ENCODE results near the gene TYW1B. TPM values are rescaled to one million over a fixed set of nuclear protein-coding genes. Genes with fewer than 3 reads are reported as not detected.
"Not testable (repeated sequence)": the region's sequence is repeated elsewhere in the genome, so short reads cannot be mapped to it uniquely, and the experiment has no call there.

The TYW1B gene
- total RNA-seq, 1 experiment from 2014 or later, result 0.78 TPM

DNA sequence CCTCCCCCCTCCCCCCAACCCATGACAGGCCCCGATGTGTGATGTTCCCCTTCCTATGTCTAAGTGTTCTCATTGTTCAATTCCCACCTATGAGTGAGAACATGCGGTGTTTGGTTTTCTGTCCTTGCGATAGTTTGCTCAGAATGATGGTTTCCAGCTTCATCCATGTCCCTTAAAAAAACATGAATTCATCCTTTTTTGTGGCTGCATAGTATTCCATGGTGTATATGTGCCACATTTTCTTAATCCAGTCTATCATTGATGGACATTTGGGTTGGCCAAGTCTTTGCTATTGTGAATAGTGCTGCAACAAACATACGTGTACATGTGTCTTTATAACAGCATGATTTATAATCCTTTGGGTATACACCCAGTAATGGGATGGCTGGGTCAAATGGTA, 107.1 kb downstream of the TYW1B start:
- in situ Hi-C loops (cut with HindIII; ENCODE audit: low pct_unique_long_range_greater_than_20kb, low sequenced_read_pairs); DNase-seq (ENCODE audit: low read depth): not testable (repeated sequence)

DNA sequence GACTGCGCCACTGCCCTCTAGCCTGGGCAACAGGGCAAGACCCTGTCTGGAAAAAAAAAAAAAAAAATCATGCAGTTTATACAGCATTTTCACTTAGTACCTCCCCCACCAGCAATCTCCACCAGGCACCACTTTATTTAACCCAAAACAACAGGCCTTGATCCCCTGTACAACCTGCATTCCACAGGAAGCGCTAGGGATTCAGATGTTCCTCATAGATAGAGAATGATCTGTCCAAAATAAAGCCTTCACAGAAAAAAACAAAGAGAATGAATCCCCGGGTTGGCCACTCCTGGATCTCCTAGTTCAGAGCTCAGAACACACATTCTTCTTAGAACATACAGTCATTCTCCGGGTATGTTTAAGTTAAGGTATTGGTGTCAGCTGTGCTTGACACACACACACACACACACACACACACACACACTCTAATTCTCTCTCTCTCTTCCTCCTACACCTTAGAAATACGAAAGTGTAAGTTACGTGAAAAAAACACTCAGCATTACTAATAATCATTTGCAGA, 110.7 kb downstream of the TYW1B start:
- DNase-seq (ENCODE audit: low read depth); in situ Hi-C loops (cut with HindIII; ENCODE audit: low pct_unique_long_range_greater_than_20kb, low sequenced_read_pairs): not testable (repeated sequence)

DNA sequence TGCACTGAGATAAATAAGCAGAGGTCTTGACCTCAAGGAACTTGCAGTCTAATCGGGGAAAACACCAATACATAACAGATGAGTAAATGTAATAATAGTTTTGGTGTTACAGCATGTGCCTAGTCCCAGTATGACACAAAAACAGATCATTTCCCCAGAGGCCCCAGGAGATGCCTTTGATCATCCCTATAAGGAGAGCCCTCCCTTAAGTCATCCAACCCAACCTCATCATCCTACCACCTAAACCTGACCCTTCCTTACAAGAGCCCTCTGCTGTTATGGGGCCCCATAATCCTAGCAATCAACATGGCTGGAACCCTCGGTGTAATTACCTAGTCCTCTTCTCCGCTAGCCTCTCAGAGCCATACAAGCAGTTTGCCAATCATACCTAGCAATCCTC, 116.1 kb downstream of the TYW1B start:
- DNase-seq (ENCODE audit: low read depth); in situ Hi-C loops (cut with HindIII; ENCODE audit: low pct_unique_long_range_greater_than_20kb, low sequenced_read_pairs): not testable (repeated sequence)

DNA sequence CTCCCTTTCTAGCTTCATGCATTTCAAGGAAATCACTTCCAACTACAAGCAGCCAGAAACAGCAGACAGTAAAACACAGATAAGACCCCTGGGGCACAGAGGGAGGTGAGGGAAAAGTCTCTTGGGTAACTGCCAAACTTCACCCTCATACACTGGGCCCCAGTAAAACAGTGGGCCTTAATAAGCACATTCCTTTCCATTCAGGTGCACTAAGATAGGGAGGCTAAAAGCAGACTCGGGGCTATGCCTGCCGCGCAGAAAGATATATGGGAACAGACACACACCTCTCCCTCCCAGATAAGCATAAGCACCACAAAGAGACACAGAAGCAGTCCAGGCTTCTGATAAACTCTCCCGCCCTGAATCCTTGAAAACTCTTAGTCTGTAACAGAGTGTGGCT, 117.0 kb downstream of the TYW1B start:
- in situ Hi-C loops (cut with HindIII; ENCODE audit: low pct_unique_long_range_greater_than_20kb, low sequenced_read_pairs), result no loop called here
- no peak for DNase-seq (ENCODE audit: low read depth)

DNA sequence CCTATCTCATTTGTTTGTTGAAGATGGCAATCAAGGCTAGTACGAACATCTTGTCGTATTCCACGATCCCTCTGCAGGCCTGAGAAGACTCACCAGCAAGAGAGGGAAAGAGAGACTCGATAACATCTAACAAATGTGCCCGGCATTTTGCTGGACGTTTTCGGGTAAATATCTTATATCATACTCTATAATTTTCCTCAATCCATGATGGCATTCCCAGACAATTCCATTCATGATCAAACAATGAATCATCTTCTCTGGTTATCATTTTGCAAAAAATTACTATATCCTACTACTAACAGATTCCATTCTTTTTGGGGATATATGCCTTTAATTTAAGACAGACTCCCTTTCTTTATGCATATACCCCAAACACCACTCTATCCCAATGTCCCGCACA, 118.1 kb downstream of the TYW1B start:
- no peak for DNase-seq (ENCODE audit: low read depth)
- in situ Hi-C loops (cut with HindIII; ENCODE audit: low pct_unique_long_range_greater_than_20kb, low sequenced_read_pairs), result no loop called here

DNA sequence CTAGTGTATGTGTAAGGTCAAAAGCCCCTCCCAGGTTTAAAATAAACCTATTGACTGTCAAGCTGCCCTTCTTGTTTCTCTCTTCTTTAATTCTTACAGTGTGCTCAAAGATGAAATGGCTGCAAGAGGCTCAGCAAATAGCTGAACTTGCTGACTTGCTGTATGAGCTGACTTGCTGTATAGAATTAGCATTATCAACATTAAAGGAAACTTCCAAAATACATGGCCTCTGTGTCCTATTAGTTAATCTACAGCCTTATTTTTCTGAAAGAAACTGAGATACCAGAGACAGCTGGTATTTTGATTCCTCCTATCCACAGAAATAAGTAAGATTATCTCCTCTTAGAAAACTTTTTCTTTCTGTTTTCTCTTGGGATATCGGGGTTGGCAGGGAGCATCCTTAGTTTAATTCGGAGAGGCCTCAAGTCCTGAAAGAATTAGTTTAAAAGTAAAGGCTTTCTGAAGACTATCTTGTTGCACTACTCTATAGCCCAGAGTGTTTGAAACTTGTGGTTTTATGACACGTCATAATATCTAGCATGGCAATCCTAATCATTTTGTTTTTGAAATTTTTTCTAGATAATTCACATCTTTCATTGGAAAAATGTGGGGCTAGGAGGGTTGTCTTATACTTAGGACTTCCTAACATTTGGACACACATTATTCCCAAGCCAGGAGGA, 119.5 kb downstream of the TYW1B start:
- DNase-seq (ENCODE audit: low read depth); in situ Hi-C loops (cut with HindIII; ENCODE audit: low pct_unique_long_range_greater_than_20kb, low sequenced_read_pairs): not testable (repeated sequence)

DNA sequence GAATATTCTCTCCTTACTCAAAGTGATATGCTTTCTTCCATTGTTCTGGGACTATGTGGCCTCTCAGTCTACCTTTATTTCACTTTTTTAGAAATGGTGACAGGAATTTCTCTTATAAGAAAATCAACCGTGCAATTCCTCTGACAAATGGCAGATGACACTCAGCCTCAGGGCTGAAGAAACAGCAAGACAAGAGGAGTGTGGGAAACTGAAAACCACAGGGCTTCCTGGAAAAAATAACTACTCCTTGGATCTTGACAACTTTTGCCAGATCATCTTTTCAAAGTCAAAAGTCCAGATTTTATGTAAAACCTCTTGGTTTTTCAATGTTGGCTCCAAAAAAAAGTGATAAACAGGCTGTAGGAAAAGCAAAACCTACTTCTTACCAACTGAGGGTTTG, 121.5 kb downstream of the TYW1B start:
- in situ Hi-C loops (cut with HindIII; ENCODE audit: low pct_unique_long_range_greater_than_20kb, low sequenced_read_pairs), result no loop called here
- DNase-seq (ENCODE audit: low read depth), result no peak

DNA sequence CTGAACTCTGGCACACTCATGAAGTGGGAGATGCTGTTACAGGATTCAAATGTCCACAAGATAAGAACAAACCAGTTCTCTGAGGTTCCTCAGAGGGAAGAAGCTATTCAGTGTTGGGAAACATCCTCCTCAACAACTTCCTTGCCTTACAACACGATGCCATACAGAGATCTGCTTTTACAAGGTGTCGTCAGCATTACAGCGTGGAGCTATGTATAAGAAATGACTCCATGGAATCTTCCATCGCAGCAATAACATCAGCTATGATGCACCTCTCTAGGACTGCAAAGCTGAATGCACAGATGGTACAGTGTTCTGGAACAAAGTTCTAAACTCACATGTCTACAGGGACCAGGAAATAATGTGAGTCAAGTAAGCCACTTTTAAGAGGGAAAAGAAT, 122.3 kb downstream of the TYW1B start:
- DNase-seq (ENCODE audit: low read depth); in situ Hi-C loops (cut with HindIII; ENCODE audit: low pct_unique_long_range_greater_than_20kb, low sequenced_read_pairs): not testable (repeated sequence)

DNA sequence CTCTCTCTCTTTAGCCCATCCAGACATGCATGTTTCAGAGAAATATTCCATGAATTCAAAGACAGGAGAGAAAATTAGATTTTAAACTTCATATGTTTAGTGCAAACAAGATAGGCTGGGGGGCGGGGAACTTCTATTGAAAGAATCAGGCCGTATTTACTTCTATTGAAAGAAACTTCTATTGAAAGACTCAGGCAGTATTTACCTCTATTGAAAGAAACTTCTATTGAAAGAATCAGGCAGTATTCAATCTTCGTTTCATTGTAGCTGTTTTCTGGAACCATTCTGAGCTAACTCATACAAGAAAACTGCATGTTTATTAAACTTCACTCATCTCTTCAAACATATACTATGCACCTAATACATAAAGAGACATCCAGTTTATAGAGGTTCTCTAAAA, 123.1 kb downstream of the TYW1B start:
- in situ Hi-C loops (cut with HindIII; ENCODE audit: low pct_unique_long_range_greater_than_20kb, low sequenced_read_pairs), result no loop called here
- no peak for DNase-seq (ENCODE audit: low read depth)

DNA sequence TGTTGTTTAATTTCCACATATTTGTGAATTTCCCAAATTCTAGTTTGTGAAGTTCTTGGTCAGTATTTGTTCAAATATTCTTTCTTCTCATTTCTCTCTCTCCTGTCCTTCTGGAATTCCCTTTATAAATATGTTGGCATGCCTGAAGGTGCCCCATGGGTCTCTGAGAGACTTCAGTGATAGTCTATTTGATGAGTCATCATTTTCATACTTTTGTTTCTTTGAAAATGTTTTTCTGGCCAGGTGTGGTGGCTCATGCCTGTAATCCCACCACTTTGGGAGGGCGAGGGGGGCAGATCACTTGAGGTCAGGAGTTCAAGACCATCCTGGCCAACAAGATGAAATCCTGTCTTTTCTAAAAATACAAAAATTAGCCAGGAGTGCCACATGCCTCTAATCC, 127.5 kb downstream of the TYW1B start:
- in situ Hi-C loops (cut with HindIII; ENCODE audit: low pct_unique_long_range_greater_than_20kb, low sequenced_read_pairs); DNase-seq (ENCODE audit: low read depth): not testable (repeated sequence)

DNA sequence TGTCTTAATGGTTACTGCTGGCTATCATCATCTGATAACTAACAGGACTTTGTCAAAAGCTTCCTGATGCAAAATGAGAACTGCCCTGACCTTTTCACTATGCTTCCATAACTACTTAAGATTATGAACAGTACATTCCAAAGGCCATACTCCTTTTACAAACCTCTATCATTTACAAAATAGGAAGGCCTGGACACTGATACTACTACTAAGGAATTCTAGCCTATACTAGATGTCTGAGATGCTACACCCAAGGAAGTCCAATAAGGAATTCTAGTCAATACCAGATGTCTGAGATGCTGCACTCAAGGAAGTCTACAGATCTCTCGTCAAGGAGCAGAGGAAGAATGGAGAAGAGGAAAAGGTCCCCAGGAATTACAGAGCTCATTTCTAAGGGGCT, 130.9 kb downstream of the TYW1B start:
- DNase-seq (ENCODE audit: low read depth); in situ Hi-C loops (cut with HindIII; ENCODE audit: low pct_unique_long_range_greater_than_20kb, low sequenced_read_pairs): not testable (repeated sequence)

DNA sequence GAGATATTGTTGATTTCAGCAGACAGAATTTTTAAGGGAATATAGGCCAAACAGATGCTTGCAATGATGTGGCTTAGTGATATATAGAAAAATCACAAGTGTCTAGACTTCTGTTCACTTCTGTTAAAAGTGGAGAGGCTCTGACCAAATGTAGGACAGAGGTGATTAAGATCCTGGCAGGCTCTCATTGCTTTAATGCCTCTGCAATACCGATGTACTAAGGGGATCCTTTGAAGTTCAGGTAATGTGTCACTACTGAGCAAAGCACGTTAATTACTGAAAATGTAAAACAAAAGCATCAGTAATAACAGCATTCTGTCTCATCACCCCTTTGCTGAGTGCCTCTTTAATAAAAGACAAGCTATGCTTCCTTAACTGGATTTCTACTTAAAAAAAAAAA, 131.4 kb downstream of the TYW1B start:
- DNase-seq (ENCODE audit: low read depth); in situ Hi-C loops (cut with HindIII; ENCODE audit: low pct_unique_long_range_greater_than_20kb, low sequenced_read_pairs): not testable (repeated sequence)

DNA sequence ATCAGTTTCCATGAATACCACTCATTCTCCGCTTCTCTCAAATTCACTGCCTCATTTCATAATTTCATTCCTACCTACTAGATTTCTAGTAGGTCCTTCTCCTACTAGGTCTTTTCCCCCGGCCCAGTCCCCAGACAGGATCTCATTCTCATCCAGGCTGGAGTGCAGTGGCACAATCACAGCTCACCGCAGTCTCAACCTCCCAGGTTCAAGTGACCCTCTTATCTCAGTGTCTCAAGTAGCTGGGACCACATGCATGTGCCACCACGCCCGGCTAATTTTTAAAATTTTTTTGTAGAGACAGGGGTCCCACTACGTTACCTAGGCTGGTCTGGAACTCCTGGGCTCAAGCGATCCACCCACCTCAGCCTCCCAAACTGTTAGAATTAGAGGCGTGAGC, 132.5 kb downstream of the TYW1B start:
- DNase-seq (ENCODE audit: low read depth); in situ Hi-C loops (cut with HindIII; ENCODE audit: low pct_unique_long_range_greater_than_20kb, low sequenced_read_pairs): not testable (repeated sequence)

DNA sequence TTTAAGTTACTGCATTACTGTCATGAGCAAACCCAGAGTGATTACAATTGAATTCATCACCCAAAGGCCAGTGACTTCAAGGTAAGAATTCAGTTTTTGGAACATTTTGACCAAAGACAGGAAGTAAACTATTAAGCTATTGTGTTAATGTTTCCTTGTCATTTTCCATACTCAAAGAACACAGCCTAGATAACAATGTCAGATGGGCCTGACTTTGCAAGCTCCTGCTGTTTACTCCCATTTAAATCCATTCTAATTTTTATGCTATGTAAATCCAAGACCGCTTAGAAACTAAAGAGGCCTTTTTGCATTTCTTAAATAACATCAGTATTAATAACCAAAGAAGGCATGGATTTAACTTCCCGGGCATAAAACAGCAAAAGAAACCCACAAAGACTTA, 136.6 kb downstream of the TYW1B start:
- DNase-seq (ENCODE audit: low read depth); in situ Hi-C loops (cut with HindIII; ENCODE audit: low pct_unique_long_range_greater_than_20kb, low sequenced_read_pairs): not testable (repeated sequence)

DNA sequence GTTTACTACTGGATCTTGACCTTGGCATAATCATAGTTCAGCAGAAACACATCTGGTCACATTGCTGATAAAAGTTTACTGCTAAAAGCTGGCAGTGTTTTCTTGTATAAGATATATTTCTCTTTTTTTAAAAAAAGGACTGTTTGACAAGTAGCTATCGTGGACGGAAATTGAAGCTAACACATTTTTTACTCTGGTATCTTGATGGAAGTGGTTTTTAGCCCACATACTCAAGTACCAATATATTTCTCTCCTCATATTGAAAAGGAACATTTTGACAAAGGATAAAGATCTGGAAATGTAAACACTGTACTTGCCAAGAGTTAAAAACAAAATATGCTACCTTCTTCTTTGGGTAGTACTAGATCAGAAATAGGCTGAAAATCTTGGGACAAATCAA, 137.8 kb downstream of the TYW1B start:
- DNase-seq (ENCODE audit: low read depth); in situ Hi-C loops (cut with HindIII; ENCODE audit: low pct_unique_long_range_greater_than_20kb, low sequenced_read_pairs): not testable (repeated sequence)

DNA sequence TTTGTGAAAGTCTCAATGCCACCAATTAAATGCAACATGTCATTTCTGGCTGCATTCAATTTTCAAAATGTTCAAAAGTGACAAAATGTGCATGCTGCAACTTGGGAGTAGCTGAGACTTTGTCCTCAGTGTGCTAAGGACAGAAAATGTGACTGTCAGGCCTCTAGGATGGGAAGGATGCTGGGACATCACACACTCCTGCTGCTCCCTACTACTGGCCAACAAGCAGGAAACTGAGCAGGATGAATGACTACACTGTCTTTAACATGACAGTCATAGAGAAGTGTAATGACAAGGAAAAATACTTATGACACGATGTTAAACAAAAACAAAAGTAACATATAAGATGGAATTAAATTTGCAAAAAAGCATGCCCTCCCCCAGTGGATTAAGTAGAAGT, 138.7 kb downstream of the TYW1B start:
- in situ Hi-C loops (cut with HindIII; ENCODE audit: low pct_unique_long_range_greater_than_20kb, low sequenced_read_pairs); DNase-seq (ENCODE audit: low read depth): not testable (repeated sequence)

DNA sequence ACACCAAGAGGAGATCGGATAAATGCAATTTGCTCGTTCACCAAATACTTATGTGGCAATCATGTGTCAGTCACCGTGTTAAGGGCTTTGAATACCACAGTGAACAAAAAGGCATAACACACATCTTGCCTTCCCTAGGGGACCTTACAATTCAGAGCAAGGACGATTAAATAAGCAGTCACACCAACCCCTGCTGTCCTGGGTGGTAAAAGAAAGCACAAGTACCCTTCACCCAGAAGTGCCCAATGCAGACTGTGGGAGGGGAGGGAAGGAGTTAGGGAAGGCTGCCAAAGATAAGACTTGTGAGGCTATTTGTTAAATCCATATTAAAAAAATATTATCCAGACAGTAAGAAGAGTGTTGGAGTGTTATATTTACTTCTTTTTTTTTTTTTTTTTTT, 146.8 kb downstream of the TYW1B start:
- DNase-seq (ENCODE audit: low read depth); in situ Hi-C loops (cut with HindIII; ENCODE audit: low pct_unique_long_range_greater_than_20kb, low sequenced_read_pairs): not testable (repeated sequence)

DNA sequence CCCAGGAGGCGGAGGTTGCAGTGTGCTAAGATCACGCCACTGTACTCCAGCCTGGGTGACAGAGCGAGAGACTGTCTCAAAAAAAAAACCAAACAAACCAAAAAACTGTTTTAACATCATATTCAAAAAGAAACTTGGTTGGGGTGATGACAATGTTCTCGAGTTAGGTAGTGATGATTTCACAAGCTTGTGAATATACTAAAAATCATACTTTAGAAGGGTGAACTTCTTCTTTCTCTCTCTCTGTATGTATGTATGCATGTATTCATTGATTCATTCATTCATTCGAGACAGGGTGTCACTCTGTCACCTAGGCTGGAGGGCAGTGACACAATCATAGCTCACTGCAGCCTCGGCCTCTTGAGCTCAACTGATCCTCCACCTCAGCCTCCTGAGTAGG, 151.1 kb downstream of the TYW1B start:
- in situ Hi-C loops (cut with HindIII; ENCODE audit: low pct_unique_long_range_greater_than_20kb, low sequenced_read_pairs); DNase-seq (ENCODE audit: low read depth): not testable (repeated sequence)

DNA sequence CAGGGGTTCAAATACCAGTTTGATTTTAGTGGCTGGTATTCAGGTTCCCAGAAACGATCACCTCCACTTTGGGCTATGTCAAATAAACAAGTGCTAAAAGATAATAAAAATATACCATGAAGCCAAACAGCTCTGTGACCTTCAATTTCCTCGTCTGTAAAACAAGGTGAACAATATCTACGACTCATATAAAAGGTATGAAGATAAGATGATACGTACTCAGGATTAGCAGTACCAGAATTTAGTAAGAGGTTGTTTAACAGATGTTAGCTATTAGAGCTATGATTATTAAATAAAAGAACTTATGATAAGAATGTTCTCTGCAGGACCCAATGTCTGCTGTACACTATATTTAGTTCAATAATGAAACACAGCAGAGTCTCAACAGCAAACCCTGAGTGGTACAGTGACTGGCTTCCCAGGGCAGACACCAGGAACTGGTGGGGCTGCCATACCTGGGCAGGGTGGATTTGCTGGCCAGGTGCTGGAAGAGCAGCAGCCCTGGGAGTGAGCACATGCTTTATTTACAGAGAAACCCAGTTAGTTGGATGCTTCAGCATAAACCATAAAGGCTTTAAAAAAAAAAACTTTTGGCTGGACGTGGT, 151.8 kb downstream of the TYW1B start:
- DNase-seq (ENCODE audit: low read depth); in situ Hi-C loops (cut with HindIII; ENCODE audit: low pct_unique_long_range_greater_than_20kb, low sequenced_read_pairs): not testable (repeated sequence)

DNA sequence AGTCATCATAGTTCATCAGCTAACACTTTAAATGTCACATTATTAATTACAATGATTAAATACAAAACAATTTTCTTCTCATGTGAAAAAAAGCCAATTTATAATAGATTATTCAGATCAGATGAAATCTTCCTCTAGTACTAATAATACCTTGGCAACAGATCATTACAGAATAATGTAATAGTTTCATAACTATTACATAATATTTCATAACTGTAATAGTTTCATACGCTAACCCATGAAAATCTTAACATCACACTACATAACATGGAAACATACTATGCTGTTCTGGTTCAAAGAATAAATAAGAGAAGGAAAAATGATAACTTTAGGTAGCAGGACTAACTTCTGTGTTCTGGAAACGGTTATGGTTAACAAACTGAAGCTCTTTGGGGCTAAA, 152.3 kb downstream of the TYW1B start:
- DNase-seq (ENCODE audit: low read depth); in situ Hi-C loops (cut with HindIII; ENCODE audit: low pct_unique_long_range_greater_than_20kb, low sequenced_read_pairs): not testable (repeated sequence)

Data from Caki2 (cell line).